ENCODE data around the gene GSN.
A peak's percentile ranks its signal among the peaks of the same experiment; 100 is the strongest.

GSN gene

GRCh38 chr9:121280715-121281613 is 13.0 kb downstream of the GSN start:
- H3K27me3 ChIP-seq (ENCODE audit: control insufficient read depth, insufficient read depth, low read length, poor library complexity, severe bottlenecking), result peaks cover 3% of the 10 kb centered on the region
- H3K27ac ChIP-seq (ENCODE audit: insufficient read depth, low read depth, low read length, poor library complexity, severe bottlenecking), result no peak overlapping the region
- H3K36me3 ChIP-seq (ENCODE audit: control insufficient read depth, insufficient read depth, low read length), result no peaks in the 10 kb centered on the region
- WGBS, 2 experiments, result 93 to 95% methylated on average over 11 of the region's 11 CpGs
- H3K9me3 ChIP-seq (ENCODE audit: control insufficient read depth, low read length), result no peaks in the 10 kb centered on the region
- no peak overlapping the region for H3K4me3 ChIP-seq (ENCODE audit: insufficient read depth, low read depth, low read length)
- H3K4me1 ChIP-seq (ENCODE audit: control insufficient read depth, insufficient read depth, low read length), result peaks cover 23% of the 10 kb centered on the region

DNA sequence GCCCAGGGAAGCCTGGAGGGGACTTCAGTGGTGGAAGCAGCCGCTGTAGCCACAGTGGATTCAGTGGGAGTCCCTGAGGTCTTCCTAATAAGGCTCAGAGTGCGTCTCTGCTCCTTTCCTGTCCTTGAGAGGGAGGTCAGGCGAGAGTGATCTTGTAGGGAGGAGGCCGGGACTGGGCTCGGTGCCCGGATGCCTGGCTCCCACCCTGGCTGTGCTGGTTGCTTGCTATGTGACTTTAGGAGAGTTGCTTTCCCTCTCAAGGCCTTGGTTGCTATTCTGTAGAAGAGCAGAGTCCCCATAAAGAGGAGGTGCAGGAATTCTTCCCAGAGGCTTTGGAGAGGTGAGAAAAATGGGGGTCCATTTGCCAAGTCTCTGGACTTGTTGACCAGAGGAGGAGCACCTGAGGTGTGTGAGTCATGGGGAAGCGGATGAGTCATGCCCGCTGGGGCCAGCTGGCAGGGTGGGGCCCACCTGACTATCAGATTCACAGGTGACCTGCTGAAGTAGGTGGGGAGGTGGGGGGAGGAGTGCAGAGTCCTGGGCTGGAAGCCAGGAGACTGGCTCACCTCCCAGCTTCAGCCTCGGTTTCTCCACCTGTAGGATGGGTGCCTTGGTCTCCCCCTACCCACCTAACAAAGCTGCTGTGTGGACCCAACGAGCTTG is 13.8 kb downstream of the GSN start:
- H3K27me3 ChIP-seq (ENCODE audit: control insufficient read depth, insufficient read depth, low read length, poor library complexity, severe bottlenecking), result peaks cover 3% of the 10 kb centered on the region
- H3K36me3 ChIP-seq (ENCODE audit: control insufficient read depth, insufficient read depth, low read length), result no peaks in the 10 kb centered on the region
- no peaks in the 10 kb centered on the region for H3K9me3 ChIP-seq (ENCODE audit: control insufficient read depth, low read length)
- no peak overlapping the region for H3K4me3 ChIP-seq (ENCODE audit: insufficient read depth, low read depth, low read length)
- peaks cover 29% of the 10 kb centered on the region for H3K4me1 ChIP-seq (ENCODE audit: control insufficient read depth, insufficient read depth, low read length)
- 85 to 87% methylated on average over 10 of the region's 10 CpGs for WGBS, 2 experiments
- H3K27ac ChIP-seq (ENCODE audit: insufficient read depth, low read depth, low read length, poor library complexity, severe bottlenecking), result no peak overlapping the region

DNA sequence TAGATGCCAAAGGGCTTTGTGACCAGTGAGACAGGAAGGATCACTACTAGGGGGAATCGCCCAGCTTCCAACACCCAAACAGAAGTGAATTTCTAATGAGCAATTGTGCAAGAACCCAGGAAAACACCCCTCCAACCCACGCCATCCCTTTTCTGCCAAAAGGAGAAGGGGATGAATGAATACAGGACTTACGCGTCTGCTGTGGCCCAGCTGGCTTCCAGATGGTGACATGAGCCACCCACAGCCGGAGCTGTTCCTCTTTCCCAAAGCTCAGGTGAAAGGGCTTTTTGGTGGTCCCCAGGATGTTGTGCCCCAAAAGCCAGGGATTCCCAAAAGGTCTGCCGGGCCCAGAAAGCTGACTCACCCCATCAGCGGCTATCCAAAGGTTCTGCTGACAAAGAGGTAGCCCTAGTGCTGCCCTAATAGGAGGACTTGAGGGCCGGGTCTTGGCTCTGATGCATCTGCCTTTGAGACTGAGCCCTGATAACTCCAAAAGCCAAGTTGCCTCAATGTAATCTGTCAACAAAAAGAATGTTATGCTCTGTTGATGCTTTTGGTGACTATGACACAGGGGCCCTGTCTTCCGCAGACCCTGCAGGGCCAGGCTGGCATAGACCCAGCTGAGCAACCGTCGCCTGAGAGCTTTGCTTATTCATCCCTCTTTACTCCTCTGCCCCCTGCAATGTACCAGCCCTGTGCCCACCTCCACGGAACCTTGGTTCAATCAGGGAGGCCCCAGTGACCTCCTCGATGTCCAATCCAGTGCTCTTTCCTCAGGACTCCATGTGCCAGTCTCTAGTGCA is 14.5 kb downstream of the GSN start:
- Histone ChIP-seq H3K27ac (ENCODE audit: insufficient read depth, low read depth, low read length, poor library complexity, severe bottlenecking) (no peak overlapping the region), H3K27me3 (ENCODE audit: control insufficient read depth, insufficient read depth, low read length, poor library complexity, severe bottlenecking) (peaks cover 3% of the 10 kb centered on the region), H3K4me3 (ENCODE audit: insufficient read depth, low read depth, low read length) (no peak overlapping the region), H3K4me1 (ENCODE audit: control insufficient read depth, insufficient read depth, low read length) (peaks cover 36% of the 10 kb centered on the region), H3K36me3 (ENCODE audit: control insufficient read depth, insufficient read depth, low read length) (no peaks in the 10 kb centered on the region), H3K9me3 (ENCODE audit: control insufficient read depth, low read length) (no peaks in the 10 kb centered on the region)
- WGBS, 2 experiments, result 87 to 88% methylated on average over 13 of the region's 13 CpGs

- Histone ChIP-seq H3K27me3 (ENCODE audit: control insufficient read depth, insufficient read depth, low read length, poor library complexity, severe bottlenecking) (peaks cover 3% of the 10 kb centered on the region), H3K9me3 (ENCODE audit: control insufficient read depth, low read length) (no peaks in the 10 kb centered on the region), H3K36me3 (ENCODE audit: control insufficient read depth, insufficient read depth, low read length) (no peaks in the 10 kb centered on the region), H3K27ac (ENCODE audit: insufficient read depth, low read depth, low read length, poor library complexity, severe bottlenecking) (no peak overlapping the region), H3K4me3 (ENCODE audit: insufficient read depth, low read depth, low read length) (no peak overlapping the region), H3K4me1 (ENCODE audit: control insufficient read depth, insufficient read depth, low read length) (peaks cover 41% of the 10 kb centered on the region)
- WGBS, 2 experiments, result 86 to 88% methylated on average over 2 of the region's 2 CpGs
These were observed 15.1 kb downstream of the GSN start for GRCh38 chr9:121283080-121283398.

GRCh38 chr9:121283856-121284732 is 16.1 kb downstream of the GSN start:
- WGBS, 2 experiments, result 75 to 80% methylated on average over 11 of the region's 11 CpGs
- Histone ChIP-seq H3K27ac (ENCODE audit: insufficient read depth, low read depth, low read length, poor library complexity, severe bottlenecking) (no peak overlapping the region), H3K4me3 (ENCODE audit: insufficient read depth, low read depth, low read length) (no peak overlapping the region), H3K27me3 (ENCODE audit: control insufficient read depth, insufficient read depth, low read length, poor library complexity, severe bottlenecking) (peaks cover 3% of the 10 kb centered on the region), H3K9me3 (ENCODE audit: control insufficient read depth, low read length) (no peaks in the 10 kb centered on the region), H3K4me1 (ENCODE audit: control insufficient read depth, insufficient read depth, low read length) (peaks cover 42% of the 10 kb centered on the region), H3K36me3 (ENCODE audit: control insufficient read depth, insufficient read depth, low read length) (no peaks in the 10 kb centered on the region)

DNA sequence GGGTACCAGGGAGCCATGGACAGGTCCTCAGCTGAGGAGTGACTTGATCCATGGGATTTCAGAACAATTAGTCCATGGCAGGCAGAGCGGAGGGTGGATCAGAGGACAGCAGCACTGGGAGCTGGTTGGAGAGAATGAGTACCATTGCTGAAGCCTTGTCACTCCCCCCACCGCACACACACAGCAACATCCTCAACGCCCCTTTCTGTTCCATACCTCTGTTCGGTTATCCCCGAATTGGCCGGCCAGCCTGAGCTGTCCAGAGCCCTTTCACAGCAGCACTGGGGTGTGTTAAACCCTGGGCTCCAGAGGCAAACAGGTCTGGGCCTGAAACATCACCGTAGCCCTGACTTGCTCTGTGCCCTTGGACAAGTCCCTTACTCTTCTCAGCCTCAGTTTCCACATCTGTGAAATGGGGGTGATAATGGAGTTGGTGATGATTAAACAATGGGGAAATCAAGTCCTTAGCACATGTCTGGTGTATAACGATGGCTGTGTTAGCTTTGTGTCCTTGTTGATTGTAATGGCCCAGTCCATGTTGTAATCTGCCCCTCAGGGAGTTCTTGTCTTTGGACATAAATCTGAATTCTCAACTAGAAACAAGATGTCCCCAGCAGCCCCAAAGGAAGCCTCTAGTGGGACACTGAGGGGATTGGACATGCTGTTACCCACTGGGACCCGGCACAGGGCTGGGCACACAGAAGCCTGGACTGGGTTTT is 16.9 kb downstream of the GSN start:
- peaks cover 3% of the 10 kb centered on the region for H3K27me3 ChIP-seq (ENCODE audit: control insufficient read depth, insufficient read depth, low read length, poor library complexity, severe bottlenecking)
- 91 to 94% methylated on average over 9 of the region's 9 CpGs for WGBS, 2 experiments
- H3K9me3 ChIP-seq (ENCODE audit: control insufficient read depth, low read length), result no peaks in the 10 kb centered on the region
- H3K4me3 ChIP-seq (ENCODE audit: insufficient read depth, low read depth, low read length), result no peak overlapping the region
- no peaks in the 10 kb centered on the region for H3K36me3 ChIP-seq (ENCODE audit: control insufficient read depth, insufficient read depth, low read length)
- H3K27ac ChIP-seq (ENCODE audit: insufficient read depth, low read depth, low read length, poor library complexity, severe bottlenecking), result no peak overlapping the region
- H3K4me1 ChIP-seq (ENCODE audit: control insufficient read depth, insufficient read depth, low read length), result peaks cover 46% of the 10 kb centered on the region

- H3K9me3 ChIP-seq (ENCODE audit: control insufficient read depth, low read length), result no peaks in the 10 kb centered on the region
- peaks cover 50% of the 10 kb centered on the region for H3K4me1 ChIP-seq (ENCODE audit: control insufficient read depth, insufficient read depth, low read length)
- peak overlapping the region; percentile 9 for H3K27ac ChIP-seq (ENCODE audit: insufficient read depth, low read depth, low read length, poor library complexity, severe bottlenecking)
- H3K36me3 ChIP-seq (ENCODE audit: control insufficient read depth, insufficient read depth, low read length), result no peaks in the 10 kb centered on the region
- no peak overlapping the region for H3K4me3 ChIP-seq (ENCODE audit: insufficient read depth, low read depth, low read length)
- no peaks in the 10 kb centered on the region for H3K27me3 ChIP-seq (ENCODE audit: control insufficient read depth, insufficient read depth, low read length, poor library complexity, severe bottlenecking)
- 33 to 34% methylated on average over 18 of the region's 18 CpGs for WGBS, 2 experiments
These were observed 18.1 kb downstream of the GSN start for GRCh38 chr9:121285835-121286687.

DNA sequence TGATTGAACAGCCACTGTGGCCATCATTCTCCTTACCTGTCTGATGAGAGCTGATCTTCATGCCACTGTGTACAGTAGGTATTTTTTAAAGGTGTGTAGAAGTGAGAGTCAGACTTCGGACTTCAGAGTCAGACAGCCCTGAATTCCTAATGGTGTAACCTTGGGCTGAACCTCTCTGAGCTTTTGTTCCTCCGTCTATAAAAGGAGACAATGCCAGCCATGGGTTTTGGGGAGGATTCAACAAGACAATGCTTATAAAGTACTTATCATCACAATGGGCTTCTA is 18.7 kb downstream of the GSN start:
- Histone ChIP-seq H3K27me3 (ENCODE audit: control insufficient read depth, insufficient read depth, low read length, poor library complexity, severe bottlenecking) (no peaks in the 10 kb centered on the region), H3K9me3 (ENCODE audit: control insufficient read depth, low read length) (no peaks in the 10 kb centered on the region), H3K36me3 (ENCODE audit: control insufficient read depth, insufficient read depth, low read length) (no peaks in the 10 kb centered on the region), H3K4me1 (ENCODE audit: control insufficient read depth, insufficient read depth, low read length) (peaks cover 50% of the 10 kb centered on the region), H3K27ac (ENCODE audit: insufficient read depth, low read depth, low read length, poor library complexity, severe bottlenecking) (peak overlapping the region; percentile 9), H3K4me3 (ENCODE audit: insufficient read depth, low read depth, low read length) (no peak overlapping the region)
- WGBS, 2 experiments, result 3 to 6% methylated on average over 2 of the region's 2 CpGs
